Measurements from ENCODE around the gene WBP4.
A peak's percentile ranks its signal among the peaks of the same experiment; 100 is the strongest.

WBP4 gene

DNA sequence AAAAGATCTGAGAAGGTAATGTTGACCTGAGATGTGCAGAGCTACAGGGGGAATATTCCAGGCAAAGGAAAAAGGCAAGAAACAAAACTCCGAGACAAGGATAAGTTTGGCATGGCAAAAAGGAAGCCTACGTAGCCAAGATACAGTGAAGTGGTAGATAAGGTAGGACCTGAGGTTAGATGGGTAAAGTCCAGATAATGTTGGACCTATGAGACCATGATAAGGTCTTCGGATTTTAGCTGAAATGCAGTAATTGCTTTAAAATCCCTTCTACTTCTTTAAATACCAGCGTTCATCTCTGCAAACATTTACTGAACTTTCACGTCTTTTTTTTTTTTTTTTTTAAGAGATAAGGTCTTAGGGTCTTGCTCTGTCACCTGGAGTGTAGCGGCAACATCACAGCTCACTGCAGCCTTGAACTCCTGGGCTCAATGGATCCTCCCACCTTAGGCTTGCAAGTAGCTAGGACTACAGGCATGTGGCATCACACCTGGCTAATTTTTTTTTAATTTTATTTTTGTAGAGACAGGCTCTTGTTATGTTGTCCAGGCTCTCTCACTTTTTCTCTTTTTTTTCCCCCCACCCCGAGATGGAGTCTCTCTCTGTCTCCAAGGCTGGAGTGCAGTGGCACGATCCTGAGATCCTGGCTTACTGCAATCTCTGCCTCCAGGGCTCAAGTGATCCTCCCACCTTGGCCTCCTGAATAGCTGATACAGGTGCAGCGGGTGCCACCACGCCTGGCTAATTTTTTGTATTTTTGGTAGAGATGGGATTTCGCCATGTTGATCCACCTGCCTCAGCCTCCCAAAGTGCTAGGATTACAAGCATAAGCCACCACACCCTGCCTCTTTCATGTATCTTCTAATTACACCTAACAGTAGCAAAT lies 4.2 kb upstream of the WBP4 start:
- no peaks in the 10 kb centered on the region for H3K9me3 ChIP-seq (ENCODE audit: severe bottlenecking)
- no peak overlapping the region for H3K27ac ChIP-seq (ENCODE audit: poor library complexity, severe bottlenecking)
- no peaks in the 10 kb centered on the region for H3K27me3 ChIP-seq (ENCODE audit: insufficient read depth, poor library complexity, severe bottlenecking)
- H3K36me3 ChIP-seq (ENCODE audit: low read depth) = no peaks in the 10 kb centered on the region
- H3K4me1 ChIP-seq (ENCODE audit: insufficient read depth, poor library complexity, severe bottlenecking) = peaks cover 34% of the 10 kb centered on the region
- ATAC-seq (ENCODE audit: low read depth) (no peak), DNase-seq (ENCODE audit: low spot score) (no peak)
- H3K4me3 ChIP-seq (ENCODE audit: severe bottlenecking) = no peak overlapping the region
- TF ChIP-seq, protein P1, sequence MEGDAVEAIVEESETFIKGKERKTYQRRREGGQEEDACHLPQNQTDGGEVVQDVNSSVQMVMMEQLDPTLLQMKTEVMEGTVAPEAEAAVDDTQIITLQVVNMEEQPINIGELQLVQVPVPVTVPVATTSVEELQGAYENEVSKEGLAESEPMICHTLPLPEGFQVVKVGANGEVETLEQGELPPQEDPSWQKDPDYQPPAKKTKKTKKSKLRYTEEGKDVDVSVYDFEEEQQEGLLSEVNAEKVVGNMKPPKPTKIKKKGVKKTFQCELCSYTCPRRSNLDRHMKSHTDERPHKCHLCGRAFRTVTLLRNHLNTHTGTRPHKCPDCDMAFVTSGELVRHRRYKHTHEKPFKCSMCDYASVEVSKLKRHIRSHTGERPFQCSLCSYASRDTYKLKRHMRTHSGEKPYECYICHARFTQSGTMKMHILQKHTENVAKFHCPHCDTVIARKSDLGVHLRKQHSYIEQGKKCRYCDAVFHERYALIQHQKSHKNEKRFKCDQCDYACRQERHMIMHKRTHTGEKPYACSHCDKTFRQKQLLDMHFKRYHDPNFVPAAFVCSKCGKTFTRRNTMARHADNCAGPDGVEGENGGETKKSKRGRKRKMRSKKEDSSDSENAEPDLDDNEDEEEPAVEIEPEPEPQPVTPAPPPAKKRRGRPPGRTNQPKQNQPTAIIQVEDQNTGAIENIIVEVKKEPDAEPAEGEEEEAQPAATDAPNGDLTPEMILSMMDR (IDR thresholded peaks at IDR 0.05; ENCODE audit: poor library complexity, severe bottlenecking) = no peak

DNA sequence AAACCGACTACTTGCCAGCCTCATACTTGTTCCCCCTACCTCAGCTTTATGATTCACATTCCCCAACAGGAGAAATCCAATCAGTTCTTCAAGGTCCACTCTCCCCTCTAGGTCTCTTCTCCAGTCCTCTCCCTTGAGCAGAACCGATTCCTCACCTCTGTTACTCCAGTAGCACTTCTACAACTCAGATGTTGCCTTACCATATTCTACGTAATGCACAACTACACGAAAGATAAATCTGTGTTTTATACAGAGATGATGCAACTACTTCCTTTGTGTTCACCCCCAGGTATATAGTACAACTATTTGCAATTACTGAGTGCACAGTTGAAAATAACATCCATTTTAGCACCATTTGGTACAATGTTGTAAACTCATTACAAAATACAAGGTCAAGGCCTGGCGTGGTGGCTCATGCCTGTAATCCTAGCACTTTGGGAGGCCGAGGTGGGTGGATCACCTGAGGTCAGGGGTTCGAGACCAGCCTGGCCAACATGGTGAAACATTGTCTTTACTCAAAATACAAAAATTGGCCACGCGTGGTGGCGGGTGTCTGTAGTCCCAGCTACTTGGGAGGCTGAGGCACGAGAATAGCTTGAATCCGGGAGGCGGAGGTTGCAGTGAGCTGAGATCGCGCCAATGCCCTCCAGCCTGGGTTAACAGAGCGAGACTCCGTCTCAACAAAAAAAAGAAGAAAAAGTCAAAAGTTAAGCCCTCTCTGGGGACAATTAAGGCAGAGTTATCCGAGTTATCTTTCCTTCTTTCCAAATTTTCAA lies 2.8 kb upstream of the WBP4 start:
- Histone ChIP-seq H3K9me3 (ENCODE audit: severe bottlenecking) (no peaks in the 10 kb centered on the region), H3K4me1 (ENCODE audit: insufficient read depth, poor library complexity, severe bottlenecking) (peaks cover 37% of the 10 kb centered on the region), H3K27me3 (ENCODE audit: insufficient read depth, poor library complexity, severe bottlenecking) (no peaks in the 10 kb centered on the region), H3K36me3 (ENCODE audit: low read depth) (peaks cover 8% of the 10 kb centered on the region), H3K27ac (ENCODE audit: poor library complexity, severe bottlenecking) (peak overlapping the region; percentile 87), H3K4me3 (ENCODE audit: severe bottlenecking) (peak overlapping the region; percentile 71)
- DNase-seq (ENCODE audit: low spot score) = no peak
- ATAC-seq (ENCODE audit: low read depth) = no peak
- TF ChIP-seq, protein P1 (IDR thresholded peaks at IDR 0.05; ENCODE audit: poor library complexity, severe bottlenecking) = no peak

DNA sequence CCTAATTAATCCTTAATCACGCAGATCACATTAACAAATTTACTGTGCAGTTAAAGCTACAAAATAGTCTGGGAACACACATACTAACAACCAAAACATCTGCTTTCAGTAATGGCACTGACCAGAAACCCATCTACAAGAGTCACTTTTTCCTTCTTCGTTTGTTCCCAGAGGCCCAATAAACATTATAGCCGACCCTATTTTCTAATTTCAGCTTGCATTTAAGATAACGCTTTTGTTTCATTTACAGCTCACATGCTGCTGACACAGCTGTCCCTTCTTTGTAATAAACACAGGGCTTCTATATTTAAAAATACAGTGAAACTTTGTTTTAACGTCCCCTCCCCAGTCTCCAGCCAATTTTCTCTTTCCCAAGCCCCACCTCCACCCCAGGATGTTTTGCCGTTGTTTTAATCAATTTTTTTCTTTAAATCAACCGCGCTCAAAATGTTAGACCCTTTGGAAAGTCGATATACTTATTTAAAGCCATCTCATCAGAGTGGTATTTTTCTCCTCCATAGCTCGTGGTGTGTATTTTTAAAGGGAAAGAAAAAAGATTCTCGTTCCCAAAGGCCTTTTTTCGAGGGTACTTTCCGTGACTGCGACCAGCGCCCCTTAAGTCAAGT lies 1.7 kb upstream of the WBP4 start:
- peaks cover 34% of the 10 kb centered on the region for H3K4me1 ChIP-seq (ENCODE audit: insufficient read depth, poor library complexity, severe bottlenecking)
- no peaks in the 10 kb centered on the region for H3K27me3 ChIP-seq (ENCODE audit: insufficient read depth, poor library complexity, severe bottlenecking)
- TF ChIP-seq, protein P1 (IDR thresholded peaks at IDR 0.05; ENCODE audit: poor library complexity, severe bottlenecking) = no peak
- DNase-seq (ENCODE audit: low spot score) = no peak
- H3K36me3 ChIP-seq (ENCODE audit: low read depth) = peaks cover 19% of the 10 kb centered on the region
- H3K9me3 ChIP-seq (ENCODE audit: severe bottlenecking) = no peaks in the 10 kb centered on the region
- H3K27ac ChIP-seq (ENCODE audit: poor library complexity, severe bottlenecking) = peak overlapping the region; percentile 87
- H3K4me3 ChIP-seq (ENCODE audit: severe bottlenecking) = peak overlapping the region; percentile 71
- no peak for ATAC-seq (ENCODE audit: low read depth)

DNA sequence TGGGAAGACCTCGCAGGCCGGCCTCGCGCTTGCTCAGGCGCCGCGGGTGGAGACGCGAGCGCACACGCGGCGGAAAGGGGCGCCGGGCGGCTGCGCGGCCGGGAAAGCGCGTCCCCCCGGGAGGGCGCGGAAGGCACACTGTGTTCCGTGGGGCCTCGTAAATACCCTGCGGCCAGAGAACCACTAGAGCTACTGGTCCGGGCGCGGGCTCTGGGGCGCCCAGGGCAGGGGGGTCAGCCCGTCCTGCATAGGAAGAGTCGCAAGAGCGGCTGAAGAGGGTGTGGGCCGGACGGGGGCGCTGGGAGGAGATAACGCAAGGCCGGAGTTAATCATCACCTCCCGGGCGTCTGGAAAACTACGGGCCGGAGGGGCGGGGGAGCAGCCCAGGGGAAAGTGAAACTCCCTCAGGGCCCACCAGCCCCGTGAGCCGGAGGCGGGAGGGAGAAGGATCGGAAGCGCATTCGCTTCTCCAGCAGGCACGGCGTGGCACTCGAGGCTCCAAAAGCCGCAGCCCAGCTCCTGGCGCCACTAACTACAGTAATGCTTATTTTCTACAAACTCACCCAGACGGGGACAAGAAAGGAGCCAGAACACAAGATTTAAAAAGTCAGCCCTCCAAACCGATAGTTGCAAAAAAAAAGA lies 1.1 kb upstream of the WBP4 start:
- TF ChIP-seq, protein P1 (IDR thresholded peaks at IDR 0.05; ENCODE audit: poor library complexity, severe bottlenecking) = peak; percentile 54
- H3K9me3 ChIP-seq (ENCODE audit: severe bottlenecking) = no peaks in the 10 kb centered on the region
- peak; percentile 87 for DNase-seq (ENCODE audit: low spot score)
- peaks cover 26% of the 10 kb centered on the region for H3K36me3 ChIP-seq (ENCODE audit: low read depth)
- peak overlapping the region; percentile 87 for H3K27ac ChIP-seq (ENCODE audit: poor library complexity, severe bottlenecking)
- peak; percentile 55 for ATAC-seq (ENCODE audit: low read depth)
- H3K27me3 ChIP-seq (ENCODE audit: insufficient read depth, poor library complexity, severe bottlenecking) = no peaks in the 10 kb centered on the region
- peaks cover 33% of the 10 kb centered on the region for H3K4me1 ChIP-seq (ENCODE audit: insufficient read depth, poor library complexity, severe bottlenecking)
- peak overlapping the region; percentile 71 for H3K4me3 ChIP-seq (ENCODE audit: severe bottlenecking)

Data from RWPE2 (cell line).